HEK293T (cell line): Measurements from ENCODE around the gene ERICH2.

Experiments used
- CTBP1 ChIP-seq: fragments of 450-650 bp; IDR thresholded peaks from 2 replicates; pipeline ENCODE4 v1.6.1; 2016; ENCODE audit warnings: borderline replicate concordance
- ELF4 ChIP-seq: fragments of 450-650 bp; IDR thresholded peaks from 2 replicates; pipeline ENCODE4 v1.6.1; 2017; ENCODE audit warnings: antibody characterized with exemption
- FOXM1 ChIP-seq: fragments of 450-650 bp; IDR thresholded peaks from 2 replicates; pipeline ENCODE4 v1.6.1; 2017; ENCODE audit warnings: mild to moderate bottlenecking, borderline replicate concordance
- LEF1 ChIP-seq: fragments of 450-650 bp; IDR thresholded peaks from 2 replicates; pipeline ENCODE4 v1.6.1; 2017; ENCODE audit warnings: mild to moderate bottlenecking, borderline replicate concordance
- NFRKB ChIP-seq: fragments of 450-650 bp; IDR thresholded peaks from 2 replicates; pipeline ENCODE4 v1.6.1; 2016; ENCODE audit warnings: mild to moderate bottlenecking, moderate library complexity
- TARDBP ChIP-seq: fragments of 450-650 bp; IDR thresholded peaks from 2 replicates; pipeline ENCODE4 v1.6.1; 2016

- TF ChIP-seq CTBP1 = no peak
- no peak for TF ChIP-seq FOXM1
- TF ChIP-seq LEF1 = no peak
- TF ChIP-seq TARDBP = no peak
- TF ChIP-seq NFRKB = no peak
- no peak for TF ChIP-seq ELF4
These were observed 50.8 kb downstream of the ERICH2 start for GRCh38 chr2:170820757-170821530.
